Left renal cortex interstitium (tissue), 4 donors: ENCODE data around the gene TPGS1. TPM values are rescaled to one million over a fixed set of nuclear protein-coding genes. Genes with fewer than 3 reads are reported as not detected.

Experiments
- DNase-seq, 4 donors: peaks; one replicate each; pipeline ENCODE4 v3.0.0-alpha.2; 2013; ENCODE audit warnings: low read depth in 4 of 4, low spot score in 2 of 4, missing footprints in 1 of 4
- polyA plus RNA-seq, 4 donors: library from polyadenylated mRNA; unstranded; fragments of 120-200 nt; gene quantifications; one replicate each; pipeline ENCODE4 v1.2.1, GENCODE V29; 2013; ENCODE audit not compliant: insufficient read length in 4 of 4

Gene TPGS1
- 10 to 100 TPM in 3 of 4 donors, 1 to 10 TPM in 1; 6.4 to 19.5 (median 14.0) TPM for polyA plus RNA-seq

- no peak for DNase-seq
Observed at GRCh38 chr19:507286-508203, at the start of gene TPGS1. TPGS1 (plus strand) TSS chr19:507497; CDS start chr19:507507, 10 bp downstream.

DNA sequence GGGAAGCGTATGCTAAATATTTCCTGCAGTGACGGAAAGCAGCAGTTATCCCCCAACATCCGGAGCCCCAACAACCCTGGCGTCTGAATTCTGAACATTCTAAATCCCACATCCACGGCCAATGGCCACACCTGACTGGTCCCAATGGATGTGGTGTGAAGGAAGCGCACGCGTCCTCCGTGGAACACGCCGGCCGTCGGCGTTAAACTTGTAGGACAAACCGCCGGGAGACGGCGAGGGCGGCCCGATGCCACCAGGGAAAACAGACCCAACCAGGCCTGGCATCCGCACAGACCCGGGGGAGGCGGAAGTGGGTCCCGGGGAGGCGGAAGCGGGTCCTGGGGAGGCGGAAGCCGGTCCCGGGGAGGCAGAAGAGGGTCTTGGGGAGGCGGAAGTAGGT, 49.7 kb upstream of the TPGS1 start:
- DNase-seq = no peak

DNA sequence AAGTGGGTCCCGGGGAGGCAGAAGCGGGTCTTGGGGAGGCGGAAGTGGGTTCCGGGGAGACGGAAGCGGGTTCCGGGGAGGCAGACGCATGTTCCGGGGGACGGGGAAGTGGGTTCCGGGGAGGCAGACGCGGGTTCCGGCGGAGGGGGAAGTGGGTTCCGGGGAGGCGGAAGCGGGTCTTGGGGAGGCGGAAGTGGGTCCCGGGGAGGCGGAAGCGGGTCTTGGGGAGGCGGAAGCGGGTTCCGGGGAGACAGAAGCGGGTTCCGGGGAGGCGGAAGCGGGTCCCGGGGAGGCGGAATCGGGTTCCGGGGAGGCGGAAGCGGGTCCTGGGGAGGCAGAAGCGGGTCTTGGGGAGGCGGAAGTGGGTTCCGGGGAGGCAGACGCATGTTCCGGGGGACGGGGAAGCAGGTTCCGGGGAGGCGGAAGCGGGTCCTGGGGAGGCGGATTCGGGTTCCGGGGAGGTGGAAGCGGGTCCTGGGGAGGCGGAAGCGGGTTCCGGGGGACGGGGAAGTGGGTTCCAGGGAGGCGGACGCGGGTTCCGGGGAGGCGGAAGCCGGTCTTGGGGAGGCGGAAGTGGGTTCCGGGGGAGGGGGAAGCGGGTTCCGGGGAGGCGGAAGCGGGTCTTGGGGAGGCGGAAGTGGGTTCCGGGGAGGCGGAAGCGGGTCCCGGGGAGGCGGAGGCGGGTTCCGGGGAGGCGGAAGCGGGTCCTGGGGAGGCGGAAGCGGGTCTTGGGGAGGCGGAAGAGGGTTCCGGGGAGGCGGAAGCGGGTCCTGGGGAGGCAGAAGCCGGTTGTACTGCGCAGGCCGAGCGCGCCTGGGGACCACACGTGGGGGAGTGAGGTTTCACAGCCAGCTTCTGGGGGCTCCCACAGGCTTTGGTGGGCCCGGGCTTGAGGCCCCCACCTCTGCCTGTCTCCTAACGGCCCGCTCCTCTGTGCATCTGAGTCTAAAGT, 48.9 kb upstream of the TPGS1 start:
- DNase-seq = no peak

DNA sequence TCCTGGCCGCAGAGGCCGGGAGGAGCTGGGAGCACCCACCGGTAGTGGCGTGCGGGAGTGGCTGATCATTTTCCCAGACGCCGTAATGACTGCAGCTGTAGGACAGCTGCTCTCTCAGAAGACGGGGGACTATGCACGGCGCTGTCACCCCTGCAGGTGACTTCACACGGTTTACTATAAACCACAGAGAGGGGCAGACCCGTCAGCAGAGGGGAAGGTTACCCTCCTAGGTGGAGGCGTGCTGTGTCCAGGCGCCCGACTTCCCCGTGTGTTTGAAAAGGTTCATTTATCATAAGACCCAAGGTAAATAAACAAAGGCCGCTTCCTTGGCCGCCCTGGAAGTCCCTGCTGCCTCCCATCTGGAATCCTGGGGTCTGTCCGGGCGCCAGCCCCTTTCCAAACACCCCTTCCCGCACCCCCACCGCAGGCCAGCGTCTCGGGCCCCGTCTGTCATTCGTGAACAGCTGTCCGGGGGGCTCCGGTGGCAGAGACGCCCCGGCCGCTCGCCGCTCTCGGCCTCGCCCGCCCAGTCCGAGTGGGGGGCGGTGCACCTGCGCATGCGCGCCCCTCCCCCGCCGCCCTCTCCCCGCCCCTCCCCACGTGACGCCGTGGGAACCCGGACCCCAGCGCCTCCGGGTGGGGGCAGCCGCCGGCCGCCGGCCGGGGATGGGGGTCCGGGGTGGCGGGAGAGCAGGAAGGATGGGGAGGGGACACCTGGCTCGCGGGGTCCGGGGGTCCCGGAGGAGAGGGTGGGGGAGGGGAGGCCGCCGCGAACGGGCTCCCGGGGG, 47.4 kb upstream of the TPGS1 start:
- DNase-seq = peak; percentile 46 to 66 (median 54)

- DNase-seq = no peak
Observed at GRCh38 chr19:460877-461720, 46.2 kb upstream of the TPGS1 start, which contains the start of gene SHC2. SHC2 (minus strand) TSS chr19:461033; CDS start chr19:460996, 37 bp downstream.

- DNase-seq = no peak
Observed at GRCh38 chr19:461721-462551, 45.4 kb upstream of the TPGS1 start.

DNA sequence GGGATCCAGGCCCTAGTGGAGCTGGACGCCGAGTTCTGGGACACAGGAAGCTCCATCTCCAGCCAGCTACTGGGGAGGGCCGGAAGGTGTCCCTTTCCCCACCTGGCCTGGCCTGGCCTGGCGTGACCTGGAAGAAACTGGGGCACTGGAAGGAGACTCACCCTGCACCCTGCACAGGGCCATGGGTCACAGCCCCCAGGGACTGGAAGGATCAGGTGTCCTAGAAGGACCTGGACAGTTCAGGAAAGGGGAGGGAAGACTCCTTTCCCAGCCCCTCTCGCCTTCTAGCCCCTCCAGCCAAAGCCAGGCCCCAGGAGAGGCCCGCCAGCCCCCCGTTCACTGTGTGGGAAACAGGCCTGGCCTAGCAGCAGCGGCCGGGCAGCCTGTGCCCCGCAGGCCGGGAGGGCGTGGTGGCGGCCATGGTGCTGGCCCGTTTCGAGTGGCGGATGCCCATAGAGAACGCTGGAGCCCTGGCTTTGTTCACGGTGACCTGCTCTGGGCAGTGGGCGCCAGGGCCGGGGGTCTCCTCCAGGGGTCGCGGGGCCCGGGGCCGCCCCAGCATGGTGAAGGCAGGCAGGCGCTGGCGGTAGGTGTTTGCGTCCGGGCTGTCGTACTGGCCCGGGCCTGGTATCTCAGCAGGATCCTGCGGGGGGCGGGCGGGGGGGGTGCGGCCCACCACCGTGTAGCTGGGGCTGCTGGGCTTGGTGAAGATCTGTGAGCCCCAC, 43.7 kb upstream of the TPGS1 start:
- no peak for DNase-seq

GRCh38 chr19:464208-464545, 43.1 kb upstream of the TPGS1 start:
- no peak for DNase-seq

DNA sequence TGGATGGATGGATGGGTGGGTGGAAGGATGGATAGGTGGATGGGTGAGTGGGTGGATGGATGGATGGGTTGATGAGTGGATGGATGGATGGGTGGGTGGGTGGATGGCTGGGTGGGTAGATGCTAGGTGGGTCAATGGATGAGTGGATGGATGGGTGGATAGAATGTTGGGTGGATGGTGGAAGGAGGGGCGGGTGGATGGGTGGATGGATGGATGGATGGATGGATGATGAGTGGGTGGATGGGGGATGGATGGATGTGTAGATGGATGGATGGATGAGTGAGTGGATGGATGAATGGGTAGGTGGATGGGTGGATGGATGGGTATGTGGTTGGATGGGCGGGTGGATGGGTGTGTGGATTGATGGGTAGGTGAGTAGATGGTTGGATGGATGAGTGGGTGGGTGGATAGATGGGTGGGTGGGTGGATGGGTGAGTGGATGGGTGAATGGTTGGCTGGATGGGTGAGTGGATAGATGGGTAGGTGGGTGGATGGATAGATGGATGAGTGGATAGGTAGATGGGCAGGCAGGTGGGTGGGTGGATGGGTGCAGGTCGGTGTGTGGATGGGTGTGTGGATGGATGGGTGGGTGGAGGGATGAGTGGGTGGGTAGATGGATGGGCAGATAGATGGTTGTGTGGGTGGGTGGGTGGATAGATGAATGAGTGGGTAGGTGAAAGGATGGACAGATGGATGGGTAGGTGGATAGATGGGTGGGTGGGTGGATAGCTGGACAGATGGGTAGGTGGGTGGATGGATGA, 42.1 kb upstream of the TPGS1 start:
- no peak for DNase-seq

DNA sequence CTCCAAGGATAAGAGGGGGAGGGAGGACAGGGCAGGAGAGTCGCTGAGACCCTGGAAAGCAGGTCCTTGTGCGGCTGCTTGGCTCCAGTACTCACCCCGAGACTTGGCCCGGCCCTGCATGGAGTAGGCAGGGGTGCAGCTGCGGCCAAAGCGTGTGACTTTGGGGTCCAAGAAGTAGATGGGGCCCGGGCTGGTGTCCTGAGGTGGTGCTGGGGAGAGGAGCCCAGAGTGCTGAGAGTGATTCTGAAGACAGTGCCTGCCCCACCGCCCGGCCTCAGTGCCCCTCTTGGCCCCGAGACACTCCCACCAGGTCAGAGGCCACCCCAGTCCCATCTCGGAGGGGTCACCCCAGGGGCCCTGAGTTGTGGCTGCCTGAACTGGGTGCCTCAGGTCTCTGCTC, 39.7 kb upstream of the TPGS1 start:
- no peak for DNase-seq

DNA sequence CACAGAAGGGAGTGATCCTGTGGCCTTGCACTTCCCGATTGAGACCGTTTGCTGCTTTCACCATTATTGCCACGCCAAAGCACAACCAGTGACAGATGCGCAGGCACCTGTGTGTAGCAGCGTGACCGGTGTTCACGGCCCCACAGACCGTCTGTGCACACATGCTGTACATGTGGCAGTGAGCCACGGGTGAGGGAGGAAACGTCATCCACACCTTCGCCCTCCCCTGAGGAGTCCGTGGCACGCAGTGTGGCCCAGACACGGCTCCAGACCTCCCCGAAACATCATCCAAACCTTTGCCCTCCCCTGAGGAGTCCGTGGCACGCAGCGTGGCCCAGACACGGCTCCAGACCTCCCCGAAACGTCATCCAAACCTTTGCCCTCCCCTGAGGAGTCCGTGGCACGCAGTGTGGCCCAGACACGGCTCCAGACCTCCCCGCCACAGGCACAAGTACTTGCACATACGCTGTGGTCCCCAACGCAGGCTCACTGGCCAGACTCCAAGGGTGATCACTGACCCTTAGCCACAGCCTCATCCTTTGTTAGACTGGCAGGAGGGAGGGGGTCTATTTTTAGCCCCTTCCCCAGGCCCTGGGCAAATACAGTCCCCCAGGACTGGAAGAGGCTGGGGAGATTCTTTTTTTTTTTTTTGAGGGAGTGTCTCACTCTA, 38.6 kb upstream of the TPGS1 start:
- no peak for DNase-seq

GRCh38 chr19:469833-470232, 37.5 kb upstream of the TPGS1 start:
- DNase-seq = no peak

- no peak for DNase-seq
Observed at GRCh38 chr19:470701-471100, 36.6 kb upstream of the TPGS1 start.

GRCh38 chr19:472005-472858, 35.1 kb upstream of the TPGS1 start:
- no peak for DNase-seq

GRCh38 chr19:474126-475078, 32.9 kb upstream of the TPGS1 start:
- DNase-seq = no peak
